ENCODE results near the gene TRUB1.
"Not testable (repeated sequence)": the region's sequence is repeated elsewhere in the genome, so short reads cannot be mapped to it uniquely, and the experiment has no call there.

TRUB1 gene

GRCh38 chr10:114937962-114938855 is at the start of gene TRUB1:
TSS of gene TRUB1 (plus strand) at chr10:114938195. CDS start at chr10:114938254, 59 bp downstream.
- FAIRE-seq = peak; percentile 92

GRCh38 chr10:114893251-114893650 is 44.7 kb upstream of the TRUB1 start:
- FAIRE-seq = no peak

DNA sequence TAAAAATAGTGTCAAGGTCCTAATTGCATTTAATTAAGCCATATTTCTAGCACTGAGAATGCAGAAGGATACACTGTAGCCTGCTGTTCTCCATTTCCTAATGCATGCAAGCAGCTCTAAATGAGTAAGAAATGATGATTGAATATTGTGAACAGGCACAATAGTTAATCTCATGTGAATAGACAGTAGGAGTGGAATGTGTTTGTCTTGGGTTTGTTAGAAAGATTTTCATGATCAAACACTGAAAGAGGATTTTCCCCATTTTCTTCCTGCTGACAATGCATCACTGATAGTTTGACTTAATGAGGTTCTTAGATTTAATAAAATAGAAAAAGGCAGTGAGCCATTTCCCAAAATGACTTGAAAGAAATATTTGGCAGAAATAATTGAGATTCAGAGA is 43.1 kb upstream of the TRUB1 start:
- no peak for FAIRE-seq

DNA sequence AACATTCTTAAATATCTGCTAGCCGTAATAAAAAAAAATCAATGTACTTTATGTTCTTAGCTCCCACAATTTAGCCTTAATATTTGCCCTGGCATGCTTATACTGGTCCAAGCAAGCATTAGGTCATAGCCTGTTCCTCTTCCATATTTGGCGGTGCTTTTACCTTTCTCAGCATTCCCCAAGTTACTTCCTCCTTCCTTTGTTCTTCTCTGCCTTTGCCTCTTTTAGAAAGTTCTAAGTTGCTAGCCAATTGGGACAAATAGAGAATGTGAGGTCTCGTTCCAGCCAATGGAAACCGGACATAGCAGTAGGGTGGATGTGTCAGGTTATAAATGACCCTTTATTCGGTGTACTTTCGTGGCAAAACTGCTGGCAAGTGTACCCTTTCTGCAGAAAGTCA is 41.0 kb upstream of the TRUB1 start:
- not testable (repeated sequence) for FAIRE-seq

DNA sequence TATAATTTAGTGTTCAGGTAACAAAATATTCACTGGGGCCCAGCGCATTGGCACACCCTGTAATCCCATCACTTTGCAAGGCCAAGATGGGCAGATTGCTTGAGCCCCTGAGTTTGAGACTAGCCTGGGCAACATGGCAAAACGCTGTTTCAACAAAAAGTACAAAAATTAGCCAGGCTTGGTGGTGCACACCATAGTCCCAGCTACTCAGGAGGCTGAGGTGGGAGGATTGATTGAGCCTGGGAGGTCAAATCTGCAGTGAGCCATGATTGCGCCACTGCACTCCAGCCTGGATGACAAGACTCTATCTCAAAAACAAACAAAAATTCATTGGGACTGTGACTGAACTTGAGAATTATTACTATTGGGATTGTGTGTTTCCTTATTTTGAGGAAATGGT is 40.4 kb upstream of the TRUB1 start:
- no peak for FAIRE-seq

DNA sequence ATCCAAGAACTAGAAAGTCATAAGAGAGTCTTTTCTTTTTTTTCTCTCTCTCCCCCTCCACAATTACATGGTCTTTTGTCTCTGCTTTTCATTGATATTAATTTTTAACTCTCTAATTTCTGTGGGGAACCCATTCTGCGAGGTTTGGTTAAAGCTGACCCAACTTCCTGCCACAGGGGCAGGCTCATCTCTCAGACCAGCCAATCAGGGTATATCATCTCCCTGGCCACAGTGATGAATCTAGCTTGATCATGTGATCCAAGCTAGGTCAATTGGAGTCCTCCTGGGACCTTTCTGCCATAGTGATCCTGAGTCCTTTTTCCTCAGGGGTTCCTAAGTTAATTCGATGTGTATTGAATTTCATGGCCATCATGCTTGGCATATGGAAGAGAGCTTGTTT is 38.0 kb upstream of the TRUB1 start:
- no peak for FAIRE-seq

DNA sequence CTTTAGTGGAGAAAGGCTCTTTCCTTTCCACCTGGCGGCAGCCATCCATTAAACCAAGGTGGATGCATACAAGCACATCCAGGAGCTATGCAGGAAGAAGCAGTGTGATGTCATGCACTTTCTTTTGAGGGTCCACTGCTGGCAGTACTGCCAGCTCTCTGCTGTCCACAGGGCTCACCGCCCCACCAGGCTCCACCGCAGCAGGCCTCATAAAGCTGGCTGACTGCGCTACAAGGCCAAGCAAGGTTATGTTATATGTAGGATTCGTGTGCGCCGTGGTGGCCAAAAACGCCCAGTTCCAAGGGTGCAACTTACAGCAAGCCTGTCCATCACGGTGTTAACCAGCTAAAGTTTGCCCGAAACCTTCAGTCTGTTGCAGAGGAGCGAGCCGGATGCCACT is 37.3 kb upstream of the TRUB1 start:
- no peak for FAIRE-seq

DNA sequence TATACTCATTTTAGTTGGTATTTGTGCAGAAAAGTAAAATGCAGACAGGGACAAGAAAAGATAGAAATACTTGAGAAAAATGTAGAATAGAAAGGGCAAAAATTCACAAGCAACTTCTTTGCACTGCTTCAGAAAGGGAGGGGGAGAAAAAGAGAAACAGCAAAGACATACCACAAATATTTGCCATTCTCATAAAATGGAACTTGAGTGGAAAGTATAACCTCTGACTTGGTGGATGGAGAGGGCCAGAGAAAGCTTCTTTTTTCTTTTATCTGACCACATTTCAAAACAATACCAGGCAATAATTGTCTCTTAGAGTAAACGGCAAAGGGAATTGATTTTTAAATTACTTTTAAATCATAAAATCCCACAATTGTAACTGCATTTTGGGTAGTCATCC is 35.8 kb upstream of the TRUB1 start:
- FAIRE-seq = no peak

DNA sequence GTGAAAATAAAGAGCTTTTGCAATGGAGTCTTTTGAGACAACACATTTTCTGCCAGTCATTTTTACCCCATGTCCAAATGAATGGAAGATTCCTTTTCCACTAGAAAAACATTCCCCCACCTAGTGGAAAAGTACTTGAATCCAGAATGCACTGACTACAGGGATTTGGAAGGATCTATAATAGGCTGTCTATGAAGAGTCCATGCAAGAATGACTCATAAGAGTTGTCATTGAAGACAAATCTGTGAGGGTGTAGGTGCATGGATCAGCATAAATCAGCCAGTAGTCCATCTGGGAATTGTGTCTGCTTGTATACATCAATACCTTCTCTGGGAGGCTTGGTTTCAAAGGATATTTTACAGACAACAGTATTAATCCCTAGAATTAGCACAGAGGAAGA is 32.5 kb upstream of the TRUB1 start:
- no peak for FAIRE-seq

- no peak for FAIRE-seq
Measured at GRCh38 chr10:114906981-114907380, 31.0 kb upstream of the TRUB1 start.

DNA sequence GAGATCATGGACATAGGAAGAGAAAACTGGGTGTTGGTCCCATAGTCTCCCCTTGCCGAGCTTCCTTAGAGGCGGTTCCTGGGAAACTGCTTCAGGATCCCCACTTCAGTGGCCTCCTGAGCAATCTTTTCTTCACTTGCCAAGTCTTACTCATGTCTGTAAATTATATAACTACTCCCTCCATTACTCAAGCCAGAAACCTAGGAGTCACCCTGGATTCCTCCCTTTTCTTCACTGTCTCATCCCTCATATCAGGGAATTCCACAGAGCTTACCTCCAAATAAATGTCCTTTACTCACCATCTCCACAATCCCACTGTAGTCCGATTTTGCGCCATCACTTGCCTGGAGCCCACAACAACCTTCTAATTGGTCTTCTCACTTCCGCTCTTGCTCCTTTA is 29.1 kb upstream of the TRUB1 start:
- FAIRE-seq = no peak

- FAIRE-seq = no peak
Measured at GRCh38 chr10:114911052-114911711, 26.8 kb upstream of the TRUB1 start.

DNA sequence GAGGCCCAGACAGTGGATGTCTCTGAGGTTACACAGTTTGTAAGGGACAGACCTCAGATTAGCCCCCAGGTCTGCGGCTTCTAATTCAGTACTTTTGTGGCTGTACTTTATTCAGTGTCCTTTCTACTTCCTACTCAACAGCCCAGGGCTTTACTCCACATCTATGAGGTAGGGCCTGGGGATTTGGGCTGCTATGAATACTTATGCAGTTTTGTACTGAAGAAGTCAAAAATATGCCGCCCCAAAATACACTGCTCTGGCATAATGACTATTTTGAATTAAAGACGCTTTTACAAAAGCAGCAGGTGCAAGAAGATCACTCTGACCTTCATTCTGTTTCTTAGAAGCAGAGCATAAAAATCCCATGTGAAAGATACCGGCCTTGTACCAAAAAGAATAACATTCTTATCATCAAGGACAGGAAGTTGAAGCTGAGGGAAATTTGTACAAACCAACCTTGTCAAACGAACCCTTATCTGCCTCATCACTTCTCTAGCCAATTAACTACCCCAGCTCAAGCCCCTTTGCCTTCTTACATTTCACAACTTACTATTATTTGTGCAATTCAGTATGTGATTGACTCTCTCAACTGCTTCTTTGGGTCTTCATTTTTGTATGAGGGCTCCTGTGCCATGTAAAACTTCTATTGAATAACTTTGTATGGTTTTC is 26.1 kb upstream of the TRUB1 start:
- FAIRE-seq = no peak

DNA sequence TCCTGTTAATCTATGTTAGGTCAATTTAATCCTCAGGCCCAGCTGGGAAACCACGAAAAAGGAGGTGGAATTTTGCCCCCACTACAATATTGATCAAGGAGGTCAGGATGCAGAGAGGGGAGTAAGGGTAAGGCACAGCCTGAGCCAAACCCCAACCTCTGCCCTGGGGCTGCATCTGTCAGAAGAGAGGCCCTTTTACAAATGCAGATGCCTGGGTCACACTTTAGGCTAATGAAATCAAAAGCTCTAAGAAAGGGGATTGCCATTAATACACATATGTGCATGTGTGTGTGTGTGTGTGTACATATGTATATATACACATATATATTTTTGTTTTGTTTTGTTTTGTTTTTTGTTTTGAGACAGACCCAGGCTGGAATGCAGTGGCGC is 25.5 kb upstream of the TRUB1 start:
- FAIRE-seq = no peak

- FAIRE-seq = no peak
Measured at GRCh38 chr10:114914560-114914959, 23.4 kb upstream of the TRUB1 start.

DNA sequence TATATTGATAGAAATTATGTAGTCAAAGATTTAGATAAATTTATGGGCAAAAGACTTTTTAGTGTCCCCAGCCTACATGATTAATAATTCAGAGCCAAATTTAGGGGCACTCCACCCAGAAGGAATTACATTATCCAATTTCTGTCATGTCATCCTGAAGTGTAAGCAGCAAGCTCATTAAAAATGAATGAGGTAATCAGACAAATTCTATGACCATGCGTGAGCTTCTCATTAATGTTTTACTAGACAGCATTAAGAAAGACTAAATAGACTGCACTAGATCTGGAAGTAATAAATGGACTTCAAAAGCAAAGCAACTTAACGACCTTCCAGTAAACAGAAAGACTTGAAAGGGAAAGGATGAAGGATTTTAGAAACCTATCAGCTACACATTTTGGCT is 22.7 kb upstream of the TRUB1 start:
- peak; percentile 58 for FAIRE-seq

GRCh38 chr10:114916653-114917052 is 21.3 kb upstream of the TRUB1 start:
- no peak for FAIRE-seq

GRCh38 chr10:114917459-114917858 is 20.5 kb upstream of the TRUB1 start:
- FAIRE-seq = no peak

GRCh38 chr10:114917927-114918672 is 19.9 kb upstream of the TRUB1 start:
- FAIRE-seq = no peak

DNA sequence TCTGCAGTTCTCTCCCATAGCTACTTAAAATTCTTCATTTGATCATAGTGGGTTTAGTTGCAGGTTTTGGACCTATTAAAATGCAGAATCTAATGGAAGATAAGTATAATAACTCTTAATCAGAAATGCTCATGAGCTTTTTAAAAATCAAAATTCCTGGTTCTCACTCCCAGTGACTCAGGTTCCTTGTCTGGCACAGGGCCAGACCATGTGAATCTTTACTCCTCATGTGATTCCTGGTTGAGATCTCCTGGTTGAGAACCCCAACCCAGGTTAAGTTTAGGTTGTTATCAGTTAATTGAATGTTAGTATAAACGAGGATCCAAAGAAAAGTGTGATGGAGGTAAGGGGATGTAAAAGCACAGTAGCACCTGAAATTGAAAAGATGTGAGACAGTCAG is 17.5 kb upstream of the TRUB1 start:
- FAIRE-seq = no peak

DNA sequence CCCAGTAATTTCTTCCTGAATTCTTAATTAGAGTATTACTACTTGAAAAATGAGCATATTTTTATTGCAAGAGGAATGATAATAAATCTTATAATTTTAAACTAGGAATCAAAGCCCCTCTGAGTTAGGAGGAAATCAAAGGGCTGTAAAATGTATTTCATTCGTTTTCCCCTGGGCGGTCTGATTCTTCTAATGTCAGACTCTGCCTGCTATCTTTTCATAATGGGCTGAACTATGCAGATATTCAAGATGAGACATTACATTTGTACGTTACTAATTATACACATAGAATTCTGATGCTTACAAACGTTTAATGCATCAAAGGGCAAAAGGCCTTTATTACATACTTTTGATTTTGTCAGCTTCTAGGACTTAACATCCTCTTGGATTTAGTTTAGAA is 16.0 kb upstream of the TRUB1 start:
- no peak for FAIRE-seq

- FAIRE-seq = no peak
Measured at GRCh38 chr10:114923551-114923950, 14.4 kb upstream of the TRUB1 start.

All from endometrium (tissue), 2 donors.